ENCODE results near the gene TM4SF1.

The TM4SF1 gene

GRCh38 chr3:149377408-149378364 lies at the start of gene TM4SF1:
Gene TM4SF1 (minus strand): TSS chr3:149377649. CDS start chr3:149377547, 102 bp downstream.
- DNase-seq (ENCODE audit: low read depth in 1 of 2, low spot score in 1 of 2): no peak

DNA sequence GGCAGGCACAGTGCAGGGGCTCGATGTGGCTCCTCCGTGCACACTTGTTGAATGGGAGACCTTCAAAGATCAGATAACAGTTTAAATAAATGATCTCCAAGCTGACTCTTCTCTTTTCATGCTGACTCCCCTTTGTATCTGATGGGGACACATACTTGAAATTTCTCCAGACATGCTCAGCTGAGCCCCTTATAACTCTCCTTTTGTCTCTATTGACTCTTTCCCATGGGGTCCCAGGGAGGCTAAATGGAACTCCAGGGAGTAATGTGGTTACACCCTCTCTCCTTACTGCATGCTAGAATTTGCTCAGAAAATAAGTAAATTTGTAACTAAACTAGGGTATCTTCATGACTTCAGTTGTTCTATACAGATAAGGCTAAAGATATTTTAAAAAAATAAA lies 48.9 kb upstream of the TM4SF1 start:
- DNase-seq (ENCODE audit: low read depth in 1 of 2, low spot score in 1 of 2): no peak

- no peak for DNase-seq (ENCODE audit: low read depth in 1 of 2, low spot score in 1 of 2)
Measured at GRCh38 chr3:149424918-149425317, 47.5 kb upstream of the TM4SF1 start.

DNA sequence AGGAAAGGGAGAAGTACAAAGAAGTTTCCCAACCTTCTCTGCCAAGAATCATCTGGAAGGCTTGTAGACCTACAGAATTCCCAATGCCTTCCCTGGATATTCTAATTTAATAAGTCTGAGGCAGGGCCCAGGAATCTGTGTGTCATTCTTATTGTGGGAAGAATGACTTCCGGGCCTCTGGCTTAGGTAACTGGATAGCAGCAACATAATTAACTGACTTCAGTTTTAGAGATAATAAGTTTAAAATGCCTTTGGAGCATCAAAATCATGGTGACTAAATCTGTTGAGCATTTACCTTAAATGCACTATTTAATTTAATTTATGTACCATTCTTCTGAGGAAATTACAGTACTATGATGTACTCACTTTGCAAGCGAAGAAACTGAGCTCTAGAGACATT lies 44.3 kb upstream of the TM4SF1 start:
- no peak for DNase-seq (ENCODE audit: low read depth in 1 of 2, low spot score in 1 of 2)

GRCh38 chr3:149419816-149420215 lies 42.4 kb upstream of the TM4SF1 start:
- no peak for DNase-seq (ENCODE audit: low read depth in 1 of 2, low spot score in 1 of 2)

GRCh38 chr3:149417727-149418126 lies 40.3 kb upstream of the TM4SF1 start:
- DNase-seq (ENCODE audit: low read depth in 1 of 2, low spot score in 1 of 2): no peak

GRCh38 chr3:149417174-149417573 lies 39.7 kb upstream of the TM4SF1 start:
- DNase-seq (ENCODE audit: low read depth in 1 of 2, low spot score in 1 of 2): no peak

- no peak for DNase-seq (ENCODE audit: low read depth in 1 of 2, low spot score in 1 of 2)
Measured at GRCh38 chr3:149415484-149415883, 38.0 kb upstream of the TM4SF1 start.

DNA sequence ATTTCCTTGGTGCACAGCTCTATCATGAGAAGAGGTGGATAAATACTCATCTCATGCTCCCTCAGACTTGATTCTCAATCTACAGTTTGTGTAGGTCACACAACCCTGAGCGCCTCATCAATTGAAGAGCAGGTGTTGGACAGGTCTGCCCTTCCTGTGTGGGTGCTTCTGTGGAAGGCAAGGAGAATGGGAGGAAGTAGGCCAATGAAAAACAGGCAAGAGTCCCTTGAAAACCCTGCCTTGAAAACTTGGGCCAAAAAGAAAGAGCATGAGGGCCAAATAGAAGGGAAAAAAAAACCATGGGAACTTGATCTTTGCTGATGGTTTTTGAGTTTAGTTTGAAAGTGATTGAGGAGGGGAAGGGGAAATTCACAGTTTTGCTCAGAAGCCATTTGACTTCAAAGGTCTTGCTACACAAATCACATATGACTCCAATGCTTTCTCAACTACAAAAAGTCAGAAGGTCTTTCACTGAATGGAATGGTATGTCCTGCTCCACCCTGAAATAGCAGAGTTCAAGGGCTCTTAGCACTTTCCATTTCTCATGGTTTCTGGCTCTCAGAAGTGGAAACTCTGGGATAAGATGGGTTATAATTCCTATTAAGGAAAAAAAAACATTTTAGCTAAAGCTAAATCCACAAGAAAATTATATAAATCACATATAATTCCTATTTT lies 37.2 kb upstream of the TM4SF1 start:
- DNase-seq (ENCODE audit: low read depth in 1 of 2, low spot score in 1 of 2): no peak

DNA sequence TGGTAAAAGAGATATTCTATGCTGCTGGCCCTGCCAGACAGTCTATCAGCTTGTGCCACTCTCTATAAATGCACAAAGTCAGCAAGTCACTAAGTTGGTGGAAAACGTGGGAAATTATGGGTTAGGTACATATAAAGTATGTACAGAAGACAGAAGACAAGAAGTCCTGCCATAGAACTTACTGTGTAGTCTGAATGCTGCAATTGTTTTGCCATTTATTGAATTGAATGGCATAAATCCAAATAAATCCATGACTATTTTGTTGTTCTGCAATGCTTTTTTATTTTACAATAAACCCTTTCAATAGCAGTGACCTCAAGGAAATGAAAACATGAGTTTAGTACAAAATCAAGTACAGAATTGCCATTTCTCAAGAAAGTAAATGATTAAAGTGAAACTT lies 34.1 kb upstream of the TM4SF1 start:
- DNase-seq (ENCODE audit: low read depth in 1 of 2, low spot score in 1 of 2): no peak

DNA sequence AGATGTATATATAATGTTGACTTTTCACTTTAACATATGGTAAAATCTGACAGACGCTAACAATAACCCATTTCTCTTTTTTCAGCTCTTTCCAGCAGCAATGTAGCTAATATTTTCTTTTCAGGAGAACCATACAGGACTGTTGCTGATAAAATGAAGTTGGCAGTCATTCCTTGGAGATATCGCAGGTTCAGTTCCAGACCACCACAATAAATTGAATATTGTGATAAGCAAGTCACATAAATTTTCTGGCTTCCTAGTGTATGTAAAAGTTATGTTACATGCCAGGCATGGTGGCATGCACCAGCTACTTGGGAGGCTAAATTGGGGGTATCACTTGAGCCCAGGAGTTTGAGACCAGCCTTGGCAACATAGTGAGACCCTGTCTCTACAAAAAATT lies 31.9 kb upstream of the TM4SF1 start:
- DNase-seq (ENCODE audit: low read depth in 1 of 2, low spot score in 1 of 2): no peak

DNA sequence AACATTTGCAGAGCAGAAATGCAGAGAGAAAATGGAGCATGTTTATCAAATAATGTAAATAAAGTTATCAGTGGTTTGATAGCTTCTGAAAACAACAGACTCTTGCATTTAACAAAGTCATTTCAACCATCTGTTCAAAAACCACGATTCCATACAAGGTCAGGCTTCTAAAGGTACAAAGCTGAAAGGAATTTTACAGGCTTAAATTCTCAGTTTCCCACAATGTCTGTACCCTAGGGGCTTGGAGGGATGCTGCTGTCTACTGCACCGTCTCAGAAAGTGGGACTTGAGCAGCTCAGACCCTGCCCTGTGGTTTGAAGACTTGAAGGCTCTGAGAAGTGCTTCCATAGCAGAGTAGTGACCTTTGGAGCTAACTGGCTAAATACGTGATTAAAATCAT lies 30.4 kb upstream of the TM4SF1 start:
- no peak for DNase-seq (ENCODE audit: low read depth in 1 of 2, low spot score in 1 of 2)

DNA sequence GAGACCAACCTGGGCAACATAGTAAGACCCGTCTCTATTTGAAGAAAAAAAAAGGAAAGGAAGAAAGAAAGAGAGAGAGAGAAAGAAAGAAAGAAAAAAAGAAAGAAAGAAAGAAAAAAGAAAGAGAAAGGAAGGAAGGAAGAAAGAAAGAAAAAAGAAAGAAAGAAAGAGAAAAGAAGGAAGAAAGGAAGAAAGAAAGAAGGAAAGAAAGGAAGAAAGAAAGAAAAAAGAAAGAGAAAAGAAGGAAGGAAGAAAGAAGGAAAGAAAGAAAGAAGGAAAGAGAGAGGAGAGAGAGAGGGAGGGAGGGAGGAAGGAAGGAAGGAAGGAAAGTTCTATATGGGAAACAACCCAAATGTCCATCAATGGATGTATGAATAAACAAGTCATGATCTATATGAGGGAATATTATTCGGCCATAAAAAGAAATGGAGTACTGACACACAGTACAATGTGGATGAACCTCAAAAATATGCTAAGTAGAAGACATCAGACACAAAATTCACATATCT lies 28.8 kb upstream of the TM4SF1 start:
- no peak for DNase-seq (ENCODE audit: low read depth in 1 of 2, low spot score in 1 of 2)

- DNase-seq (ENCODE audit: low read depth in 1 of 2, low spot score in 1 of 2): no peak
Measured at GRCh38 chr3:149403443-149403842, 26.0 kb upstream of the TM4SF1 start.

DNA sequence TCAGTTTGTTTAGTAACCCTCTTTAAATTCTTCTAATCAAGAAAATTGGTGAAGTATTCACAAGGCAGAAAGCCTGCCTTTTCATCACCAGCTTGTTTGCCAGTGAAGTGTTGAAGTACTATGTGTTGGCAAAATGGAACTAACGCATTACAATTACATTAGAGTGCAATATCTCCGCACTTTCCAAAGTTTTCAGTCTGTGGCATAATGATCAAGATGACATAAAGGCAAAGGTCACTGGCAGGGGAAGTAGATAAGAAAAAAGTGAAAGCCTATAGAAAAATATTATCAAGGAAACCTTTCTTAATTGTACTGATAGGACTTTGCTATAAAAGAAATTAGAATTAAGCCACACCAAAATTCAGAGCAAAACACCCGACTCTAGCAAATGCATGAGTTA lies 25.0 kb upstream of the TM4SF1 start:
- DNase-seq (ENCODE audit: low read depth in 1 of 2, low spot score in 1 of 2): no peak

- DNase-seq (ENCODE audit: low read depth in 1 of 2, low spot score in 1 of 2): no peak
Measured at GRCh38 chr3:149401926-149402310, 24.5 kb upstream of the TM4SF1 start.

- no peak for DNase-seq (ENCODE audit: low read depth in 1 of 2, low spot score in 1 of 2)
Measured at GRCh38 chr3:149401212-149401925, 23.9 kb upstream of the TM4SF1 start.

DNA sequence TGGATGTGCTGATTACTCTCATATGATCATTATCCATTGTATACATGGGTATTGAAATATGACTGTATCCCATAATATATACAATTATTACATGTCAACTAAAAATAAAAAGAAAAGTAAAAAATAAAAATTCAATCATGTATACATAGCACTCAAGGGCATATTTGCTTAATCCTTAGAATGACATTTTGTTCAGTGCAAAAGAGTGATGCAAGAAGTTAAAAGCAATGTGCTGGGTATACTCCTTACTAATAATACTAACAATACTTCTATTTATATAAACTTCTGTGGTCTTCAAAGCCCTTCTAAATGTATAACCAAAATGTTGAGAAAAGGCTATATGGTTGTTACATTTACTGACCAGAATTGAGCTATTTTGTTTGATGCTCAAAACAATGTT lies 23.2 kb upstream of the TM4SF1 start:
- no peak for DNase-seq (ENCODE audit: low read depth in 1 of 2, low spot score in 1 of 2)

DNA sequence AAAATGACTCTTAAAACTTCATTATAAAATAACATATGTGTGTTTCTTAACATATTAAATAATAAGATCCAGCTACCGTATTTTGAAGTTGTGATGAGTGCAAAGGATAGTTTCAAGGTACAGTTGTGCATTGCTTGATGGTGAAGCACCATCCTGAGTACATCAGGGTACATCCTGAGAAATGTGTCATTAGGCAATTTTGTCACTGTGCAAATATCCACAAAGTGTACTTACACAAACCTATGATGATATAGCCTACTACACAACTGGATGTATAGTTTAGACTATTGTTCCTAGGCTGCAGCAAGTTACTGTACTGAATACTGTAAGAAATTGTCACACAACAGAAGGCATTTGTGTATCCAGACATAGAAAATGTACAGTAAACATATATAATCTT lies 20.8 kb upstream of the TM4SF1 start:
- DNase-seq (ENCODE audit: low read depth in 1 of 2, low spot score in 1 of 2): no peak

DNA sequence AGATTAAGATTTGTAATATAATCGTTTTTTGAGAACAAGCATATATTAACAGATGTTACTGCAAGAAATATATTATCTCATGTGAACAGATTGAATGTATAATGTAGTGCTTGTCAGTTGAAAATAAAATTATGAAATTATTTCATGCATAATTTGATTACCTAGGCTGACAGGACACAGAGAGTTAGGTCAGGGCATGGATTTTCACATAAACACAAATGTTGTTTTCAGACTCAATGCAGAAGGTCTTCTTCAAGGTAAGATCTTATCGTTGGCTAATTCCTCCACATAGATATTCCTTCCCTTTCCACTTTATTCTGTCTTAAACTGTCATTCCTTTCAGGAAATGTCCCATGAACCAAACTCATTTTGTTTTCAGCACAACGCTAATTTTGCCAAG lies 20.1 kb upstream of the TM4SF1 start:
- DNase-seq (ENCODE audit: low read depth in 1 of 2, low spot score in 1 of 2): no peak

GRCh38 chr3:149396476-149396875 lies 19.0 kb upstream of the TM4SF1 start:
- no peak for DNase-seq (ENCODE audit: low read depth in 1 of 2, low spot score in 1 of 2)

Measured in stimulated activated CD4-positive, alpha-beta T cell treated with anti-CD3 and anti-CD28 coated beads, Interleukin-15, amount 100 ng/mL, for 1 hour (primary cell).